Measurements from ENCODE around the gene RAB17.

The RAB17 gene

DNA sequence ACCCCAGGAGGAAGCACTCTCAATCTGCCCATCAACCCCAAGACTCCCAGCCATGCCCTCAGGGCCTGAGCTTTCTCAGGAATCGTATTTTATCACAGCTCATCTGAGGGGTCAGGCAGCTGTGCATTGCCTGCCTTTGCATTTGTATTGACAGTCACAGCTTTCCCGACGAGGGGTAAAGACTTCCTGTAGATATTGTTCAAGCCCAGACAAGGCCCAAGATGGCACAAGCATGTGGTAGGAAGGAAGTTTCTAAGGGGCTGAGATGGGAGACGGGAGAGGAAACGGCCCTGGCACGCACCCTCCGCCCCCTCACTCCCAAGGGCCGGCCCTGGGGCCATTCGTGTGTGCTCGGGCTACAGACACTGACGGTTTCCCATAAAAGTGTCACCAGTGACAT is 58.4 kb downstream of the RAB17 start:
- DNase-seq: no peak
- in situ Hi-C loops (cut with HindIII; ENCODE audit: low pct_ligation_motif_present, low pct_unique_long_range_greater_than_20kb, low sequenced_read_pairs): no loop called here

DNA sequence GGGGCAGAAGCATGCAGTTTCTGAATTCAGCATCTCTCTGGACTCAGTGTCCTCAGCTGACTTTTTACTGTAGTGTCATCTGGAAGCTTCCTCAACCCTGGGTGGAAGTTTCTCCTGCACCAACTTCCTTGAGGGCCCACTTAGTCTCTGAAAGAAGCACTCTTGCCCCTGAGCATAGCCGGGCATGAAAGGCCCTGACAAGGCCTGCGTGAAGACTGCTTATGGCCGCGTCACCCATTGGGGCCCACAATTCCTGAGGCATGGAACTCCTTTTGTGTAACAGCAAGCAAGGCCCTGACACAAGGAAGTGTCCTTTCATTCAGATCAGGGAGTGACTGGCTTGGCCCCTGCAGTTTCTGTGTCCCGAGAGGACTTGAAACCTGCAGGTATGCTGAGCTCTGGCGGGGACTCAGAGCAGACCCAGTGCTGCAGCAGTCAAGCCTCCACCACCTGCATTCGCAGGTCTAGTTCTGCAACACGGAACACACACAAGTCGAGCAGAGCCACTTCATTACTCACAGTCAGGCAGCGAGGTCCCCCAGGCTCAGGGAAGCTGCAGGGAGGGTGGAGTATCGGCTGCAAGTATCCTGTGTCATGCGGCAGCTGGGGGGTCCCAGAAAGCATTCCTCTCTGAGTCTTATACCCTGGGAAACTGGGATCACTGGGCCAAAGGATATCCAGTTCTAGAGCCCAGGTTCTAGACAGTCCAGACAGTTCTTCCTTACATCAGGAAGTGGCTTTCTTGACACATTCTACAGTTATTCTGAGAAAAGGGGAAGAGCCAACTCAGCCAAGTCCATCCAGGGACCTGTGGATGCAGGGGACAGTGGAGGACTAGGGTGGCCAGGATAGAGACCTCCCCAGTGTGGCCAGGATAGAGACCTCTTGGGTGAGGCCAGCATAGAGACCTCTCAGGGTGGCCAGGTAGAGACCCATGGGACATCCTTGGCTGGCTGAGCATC is 59.8 kb downstream of the RAB17 start:
- DNase-seq: no peak
- in situ Hi-C loops (cut with HindIII; ENCODE audit: low pct_ligation_motif_present, low pct_unique_long_range_greater_than_20kb, low sequenced_read_pairs): no loop called here

DNA sequence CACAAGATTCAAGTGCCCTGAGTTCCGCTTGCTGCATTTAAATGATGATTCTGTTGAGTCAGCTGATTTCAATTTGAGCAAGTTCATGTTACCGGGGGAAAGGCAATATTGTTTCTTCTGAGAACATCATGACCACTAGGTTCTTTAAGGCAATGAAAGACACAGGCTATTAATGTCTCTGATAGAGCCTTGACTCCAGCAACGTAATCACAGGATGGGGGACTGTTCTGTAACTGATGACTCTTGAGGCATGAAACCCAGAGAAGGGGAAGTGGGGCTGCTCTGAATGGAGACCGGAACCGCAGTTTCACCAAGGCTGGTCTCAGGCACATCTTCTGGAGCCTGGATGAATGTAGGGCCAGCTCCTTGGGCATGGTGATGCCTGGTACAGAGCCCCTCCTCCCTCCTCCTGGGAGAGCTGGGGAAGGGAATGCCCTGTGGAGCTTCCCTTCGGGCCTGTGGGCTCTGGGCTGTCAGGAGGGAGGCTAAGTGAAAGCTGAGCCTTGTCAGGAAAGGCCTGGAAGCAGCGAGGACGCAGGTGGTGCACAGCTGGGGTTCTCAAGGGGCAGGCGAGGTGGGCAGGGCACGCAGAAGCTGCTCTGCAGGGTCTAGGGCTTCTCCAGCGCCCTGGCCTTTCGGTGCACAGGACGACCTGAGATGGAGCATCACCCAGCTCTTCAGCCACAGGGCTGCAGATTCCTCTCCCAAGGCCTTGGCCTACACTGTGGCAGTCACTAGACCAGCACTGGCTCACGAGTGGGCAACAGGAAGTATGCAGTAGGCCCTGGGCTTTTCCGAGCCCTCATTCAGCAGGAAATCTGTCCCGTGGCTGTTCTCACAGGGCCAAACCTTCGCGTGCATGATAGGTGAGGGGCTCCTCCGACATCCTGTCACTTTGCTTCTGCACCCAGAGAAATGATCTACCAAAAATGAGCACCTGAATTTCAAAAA is 60.8 kb downstream of the RAB17 start:
- no peak for DNase-seq
- in situ Hi-C loops (cut with HindIII; ENCODE audit: low pct_ligation_motif_present, low pct_unique_long_range_greater_than_20kb, low sequenced_read_pairs): no loop called here

DNA sequence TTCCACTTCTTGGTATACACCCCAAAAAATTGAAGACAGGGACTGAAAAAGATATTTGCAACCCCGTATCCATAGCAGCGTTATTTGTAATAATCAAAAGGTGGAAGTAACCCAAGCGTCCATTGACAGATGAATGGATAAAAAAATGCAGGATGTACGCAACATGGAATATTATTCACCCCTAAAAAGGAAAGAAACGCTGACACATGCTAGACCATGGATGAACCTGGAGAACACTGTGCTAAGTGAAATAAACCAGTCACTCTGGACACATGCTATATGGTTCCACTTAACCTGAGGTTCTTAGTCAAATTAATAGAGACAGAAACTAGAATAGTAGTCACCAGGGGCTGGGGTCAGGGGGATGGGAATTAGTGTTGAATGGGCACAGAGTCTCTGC is 62.8 kb downstream of the RAB17 start:
- in situ Hi-C loops (cut with HindIII; ENCODE audit: low pct_ligation_motif_present, low pct_unique_long_range_greater_than_20kb, low sequenced_read_pairs): no loop called here
- DNase-seq: no peak

DNA sequence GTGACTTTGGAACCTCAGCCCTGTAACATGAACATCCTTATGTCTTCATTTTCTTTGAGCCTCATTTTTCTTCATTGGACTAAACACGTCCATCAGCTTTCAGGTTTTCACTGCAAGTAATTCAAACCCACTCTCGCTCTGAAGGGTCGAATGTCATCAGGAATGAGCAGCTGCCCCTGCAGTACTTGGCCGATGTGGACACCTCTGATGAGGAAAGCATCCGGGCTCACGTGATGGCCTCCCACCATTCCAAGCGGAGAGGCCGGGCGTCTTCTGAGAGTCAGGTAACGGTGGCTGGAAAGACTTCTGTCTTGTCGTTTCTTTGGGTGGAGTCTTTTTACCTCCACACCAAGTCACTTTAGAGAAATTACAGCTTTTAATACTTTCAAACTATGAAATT is 63.3 kb downstream of the RAB17 start:
- in situ Hi-C loops (cut with HindIII; ENCODE audit: low pct_ligation_motif_present, low pct_unique_long_range_greater_than_20kb, low sequenced_read_pairs): no loop called here
- DNase-seq: no peak

DNA sequence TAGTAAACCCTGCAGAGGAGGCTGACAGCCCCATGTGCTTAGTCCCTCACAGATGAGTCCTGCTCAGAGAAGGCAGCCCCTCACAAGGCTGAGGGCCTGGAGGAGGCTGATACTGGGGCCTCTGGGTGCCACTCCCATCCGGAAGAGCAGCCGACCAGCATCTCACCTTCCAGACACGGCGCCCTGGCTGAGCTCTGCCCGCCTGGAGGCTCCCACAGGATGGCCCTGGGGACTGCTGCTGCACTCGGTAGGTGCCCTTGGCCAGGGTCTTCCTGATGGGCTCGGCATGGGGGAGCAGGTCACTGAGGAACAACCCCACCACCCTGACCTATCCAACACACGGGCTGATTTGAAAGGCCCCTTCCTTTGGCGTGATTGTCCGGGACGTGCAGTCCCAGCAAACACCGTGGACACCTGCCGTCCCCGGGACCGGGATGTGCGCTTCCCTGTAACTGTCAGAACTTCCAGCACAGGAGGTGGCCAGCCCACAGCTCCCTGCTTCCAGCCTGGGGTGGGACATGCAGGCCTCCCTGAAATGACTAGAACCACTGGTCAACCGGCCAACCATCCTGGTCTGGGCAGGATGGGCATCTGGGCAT is 64.9 kb downstream of the RAB17 start:
- in situ Hi-C loops (cut with HindIII; ENCODE audit: low pct_ligation_motif_present, low pct_unique_long_range_greater_than_20kb, low sequenced_read_pairs): no loop called here
- DNase-seq: no peak

DNA sequence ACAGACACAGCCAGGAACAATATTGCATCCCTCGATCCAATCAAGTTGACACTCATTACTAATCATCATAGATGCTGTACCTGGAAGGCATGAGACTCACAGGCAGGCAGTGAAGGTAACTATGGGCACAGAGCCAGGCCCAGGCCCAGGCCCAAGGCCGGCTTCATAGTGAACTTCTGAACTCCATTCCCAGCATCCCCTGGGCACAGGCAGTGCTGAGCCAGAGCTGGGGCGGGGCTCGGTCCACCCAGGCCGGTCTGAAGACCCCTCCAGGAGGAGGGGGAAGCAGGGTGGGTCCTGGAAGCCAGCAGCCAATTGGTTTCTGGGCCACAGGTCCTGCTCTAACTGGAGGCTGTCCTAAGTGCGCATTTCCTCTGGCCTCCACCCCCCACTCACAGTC is 65.9 kb downstream of the RAB17 start:
- in situ Hi-C loops (cut with HindIII; ENCODE audit: low pct_ligation_motif_present, low pct_unique_long_range_greater_than_20kb, low sequenced_read_pairs): no loop called here
- DNase-seq: no peak

Data from ACHN (cell line).